K562 (cell line): Measurements from ENCODE around the gene CD79A. TPM values are rescaled to one million over a fixed set of nuclear protein-coding genes. Genes with fewer than 3 reads are reported as not detected.

ENCODE experiments used
- ARNT ChIP-seq, 2 experiments: fragments of 450-650 bp; IDR thresholded peaks; 2 replicates each; pipeline ENCODE4 v1.6.1; 2016; ENCODE audit warnings: mild to moderate bottlenecking in 1 of 2
- CREM ChIP-seq: IDR thresholded peaks from 2 replicates; pipeline ENCODE4 v1.6.1; 2014; ENCODE audit warnings: antibody characterized with exemption, low read depth
- ETV1 ChIP-seq: fragments of 450-650 bp; conservative IDR thresholded peaks from 2 replicates; pipeline ENCODE4 v1.6.1; 2016; ENCODE audit warnings: missing genetic modification characterization, control low read depth, low read depth, missing compliant biosample characterization
- FOXJ3 ChIP-seq: sonication (generic); formaldehyde crosslinking; IDR thresholded peaks from 2 replicates; pipeline ENCODE4 v1.4.0; 2020; ENCODE audit warnings: mild to moderate bottlenecking, missing genetic modification reagents
- MYC ChIP-seq, 2 experiments: fragments of 250-450 bp in 1 of 2; sonication (Bioruptor Pico) in 1 of 2; IDR thresholded peaks; 2 replicates each; pipeline versions ENCODE4 v1.5.1 to v1.6.1; 2012 to 2021; ENCODE audit warnings: low read depth in 2 of 2, borderline replicate concordance in 1 of 2, improper control_type of control experiment in 1 of 2, low read length in 1 of 2, mild to moderate bottlenecking in 1 of 2, moderate library complexity in 1 of 2
- NCOR1 ChIP-seq: fragments of 450-650 bp; IDR thresholded peaks from 2 replicates; pipeline ENCODE4 v1.6.1; 2016; ENCODE audit warnings: mild to moderate bottlenecking, moderate library complexity
- NR1H2 ChIP-seq: sonication (generic); formaldehyde crosslinking; IDR thresholded peaks from 2 replicates; pipeline ENCODE4 v1.4.0; 2020; ENCODE audit warnings: mild to moderate bottlenecking, missing genetic modification reagents
- NRF1 ChIP-seq, 2 experiments: fragments of 450-650 bp; IDR thresholded peaks in 1 of 2; conservative IDR thresholded peaks in 1 of 2; 2 replicates each; pipeline ENCODE4 v1.6.1; 2014; ENCODE audit warnings: mild to moderate bottlenecking in 2 of 2
- SAP30 ChIP-seq: fragments of 200-600 bp; sonication (generic); IDR thresholded peaks from 2 replicates; pipeline ENCODE4 v1.6.1; 2012; ENCODE audit warnings: borderline replicate concordance, low read depth, mild to moderate bottlenecking, moderate library complexity, low read length, control low read depth, inconsistent platforms; ENCODE audit not compliant: insufficient read depth, poor library complexity, severe bottlenecking
- STAG1 ChIP-seq: sonication (generic); formaldehyde crosslinking; IDR thresholded peaks from 2 replicates; pipeline ENCODE4 v1.5.0; 2020; ENCODE audit warnings: missing genetic modification reagents, borderline replicate concordance
- ZKSCAN1 ChIP-seq: fragments of 150-350 bp; IDR thresholded peaks from 2 replicates; pipeline ENCODE4 v1.6.1; 2016; ENCODE audit warnings: low read depth, low read length
- ZNF217 ChIP-seq: sonication (generic); formaldehyde crosslinking; IDR thresholded peaks from 2 replicates; pipeline ENCODE4 v1.8.0; 2022; ENCODE audit warnings: mild to moderate bottlenecking, missing genetic modification reagents
- ZNF696 ChIP-seq: fragments of 250-450 bp; sonication (Bioruptor Pico); conservative IDR thresholded peaks from 2 replicates; pipeline ENCODE4 v1.4.0; 2020; ENCODE audit warnings: mild to moderate bottlenecking, moderate library complexity
- ZNF717 ChIP-seq: fragments of 250-450 bp; sonication (Bioruptor Pico); IDR thresholded peaks from 2 replicates; pipeline ENCODE4 v1.5.0; 2021
- polyA plus RNA-seq, 8 experiments: library from polyadenylated mRNA; depleted of rRNA in 4 of 8; stranded (reverse) in 5 of 8; unstranded in 3 of 8; fragments of >200 nt; fragmentation: Nextera tagmentation in 2 of 8; fragmentation: Illumina TruSeq in 1 of 8; extraction: Ambion mirVana in 2 of 8; extraction: Trizol in 1 of 8; gene quantifications; 2 replicates each; pipeline versions ENCODE4 v1.2.1 to v1.2.3, GENCODE V29; 2011 to 2014; ENCODE audit warnings: inconsistent platforms in 1 of 8, missing spikeins in 1 of 8
- total RNA-seq, 7 experiments: library from RNA; depleted of rRNA in 6 of 7; stranded (reverse); fragments of >200 nt in 6 of 7; fragmentation: Illumina TruSeq in 2 of 7; extraction: Trizol in 2 of 7; gene quantifications; 2 replicates each; pipeline versions ENCODE4 v1.2.1 to v1.2.3, GENCODE V29; 2011 to 2021; ENCODE audit warnings: low replicate concordance in 1 of 7
- TF ChIP-seq, protein P1 (sequence below): fragments of 200-400 bp; formaldehyde crosslinking; IDR thresholded peaks from 2 replicates; pipeline ENCODE4 v1.6.1; 2017; ENCODE audit warnings: mild to moderate bottlenecking, low read depth, low read length, moderate library complexity
- TF ChIP-seq, protein P2 (sequence below): sonication (generic); formaldehyde crosslinking; IDR thresholded peaks from 2 replicates; pipeline ENCODE4 v1.8.0; 2023; ENCODE audit warnings: mild to moderate bottlenecking, missing genetic modification reagents
- TF ChIP-seq, protein P3 (sequence below): sonication (generic); formaldehyde crosslinking; IDR thresholded peaks from 2 replicates; pipeline ENCODE4 v1.8.0; 2022; ENCODE audit warnings: mild to moderate bottlenecking, missing genetic modification reagents, borderline replicate concordance
- TF ChIP-seq, protein P4 (sequence below): fragments of 250-450 bp; sonication (Bioruptor Pico); IDR thresholded peaks from 2 replicates; pipeline ENCODE4 v1.8.0; 2021; ENCODE audit warnings: moderate library complexity, mild to moderate bottlenecking, inconsistent platforms

CD79A gene
- total and polyA plus RNA-seq, 9 of the 15 experiments (the other 6 are each of a cell fraction or from before 2014, with no cell fraction given), result 0.04 to 0.72 (median 0.17) TPM; not detected in 3

DNA sequence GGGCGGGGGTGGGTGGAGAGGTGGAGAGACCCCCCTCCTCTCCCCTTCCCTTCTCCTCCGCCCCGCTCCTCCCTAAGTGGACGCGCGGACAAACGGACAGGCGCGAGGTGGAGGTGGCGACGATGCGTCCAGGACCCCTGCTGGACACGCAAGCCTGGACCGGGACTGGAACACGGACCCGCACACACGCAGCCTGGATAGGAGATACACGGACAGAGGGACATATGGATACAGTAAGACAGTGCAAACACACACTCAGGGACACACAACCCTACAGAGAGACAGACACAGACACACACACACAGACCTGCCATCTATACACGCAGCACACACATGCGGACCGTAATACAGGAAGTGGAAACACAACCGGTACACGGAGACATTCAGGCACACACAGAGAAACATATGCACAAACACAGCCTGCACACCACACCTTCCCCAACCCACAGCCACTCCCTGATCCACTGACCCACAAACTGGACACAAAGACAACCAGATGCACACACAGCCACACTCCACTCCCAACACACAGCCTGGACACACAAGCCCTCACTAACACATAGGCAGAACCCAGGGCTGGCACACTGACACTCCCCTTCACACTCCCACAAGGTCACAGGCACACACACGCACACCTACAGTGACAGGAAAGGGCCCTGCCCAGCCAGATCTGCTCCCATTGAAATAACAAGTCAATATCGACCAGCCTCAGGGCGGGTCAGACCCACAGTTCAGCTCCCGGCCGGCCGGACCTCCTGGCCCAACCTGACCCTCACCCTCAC, 51.9 kb downstream of the CD79A start (continued):
- TF ChIP-seq, protein P1, sequence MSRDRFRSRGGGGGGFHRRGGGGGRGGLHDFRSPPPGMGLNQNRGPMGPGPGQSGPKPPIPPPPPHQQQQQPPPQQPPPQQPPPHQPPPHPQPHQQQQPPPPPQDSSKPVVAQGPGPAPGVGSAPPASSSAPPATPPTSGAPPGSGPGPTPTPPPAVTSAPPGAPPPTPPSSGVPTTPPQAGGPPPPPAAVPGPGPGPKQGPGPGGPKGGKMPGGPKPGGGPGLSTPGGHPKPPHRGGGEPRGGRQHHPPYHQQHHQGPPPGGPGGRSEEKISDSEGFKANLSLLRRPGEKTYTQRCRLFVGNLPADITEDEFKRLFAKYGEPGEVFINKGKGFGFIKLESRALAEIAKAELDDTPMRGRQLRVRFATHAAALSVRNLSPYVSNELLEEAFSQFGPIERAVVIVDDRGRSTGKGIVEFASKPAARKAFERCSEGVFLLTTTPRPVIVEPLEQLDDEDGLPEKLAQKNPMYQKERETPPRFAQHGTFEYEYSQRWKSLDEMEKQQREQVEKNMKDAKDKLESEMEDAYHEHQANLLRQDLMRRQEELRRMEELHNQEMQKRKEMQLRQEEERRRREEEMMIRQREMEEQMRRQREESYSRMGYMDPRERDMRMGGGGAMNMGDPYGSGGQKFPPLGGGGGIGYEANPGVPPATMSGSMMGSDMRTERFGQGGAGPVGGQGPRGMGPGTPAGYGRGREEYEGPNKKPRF, result no peak
- peak; percentile 52; the same call in 1 of the 2 replicates for TF ChIP-seq ZNF717 (CRISPR knock-in tag)
- TF ChIP-seq ETV1, result peak; percentile 37; the same call in 1 of the 2 replicates
- TF ChIP-seq ARNT (IDR thresholded peaks at IDR 0.05), result peak in 1 of 2 experiments; percentile 63; a peak in 2 of 4 replicates
- TF ChIP-seq, protein P2, sequence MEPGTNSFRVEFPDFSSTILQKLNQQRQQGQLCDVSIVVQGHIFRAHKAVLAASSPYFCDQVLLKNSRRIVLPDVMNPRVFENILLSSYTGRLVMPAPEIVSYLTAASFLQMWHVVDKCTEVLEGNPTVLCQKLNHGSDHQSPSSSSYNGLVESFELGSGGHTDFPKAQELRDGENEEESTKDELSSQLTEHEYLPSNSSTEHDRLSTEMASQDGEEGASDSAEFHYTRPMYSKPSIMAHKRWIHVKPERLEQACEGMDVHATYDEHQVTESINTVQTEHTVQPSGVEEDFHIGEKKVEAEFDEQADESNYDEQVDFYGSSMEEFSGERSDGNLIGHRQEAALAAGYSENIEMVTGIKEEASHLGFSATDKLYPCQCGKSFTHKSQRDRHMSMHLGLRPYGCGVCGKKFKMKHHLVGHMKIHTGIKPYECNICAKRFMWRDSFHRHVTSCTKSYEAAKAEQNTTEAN (CRISPR knock-in tag), result 0 out of 2 replicates have a peak, but pooled peaks have one; percentile 77
- TF ChIP-seq NR1H2 (CRISPR knock-in tag), result no peak
- no peak for TF ChIP-seq ZNF696 (CRISPR knock-in tag)
- 0 out of 2 replicates have a peak, but pooled peaks have one; percentile 35 for TF ChIP-seq NCOR1
- TF ChIP-seq, protein P3, sequence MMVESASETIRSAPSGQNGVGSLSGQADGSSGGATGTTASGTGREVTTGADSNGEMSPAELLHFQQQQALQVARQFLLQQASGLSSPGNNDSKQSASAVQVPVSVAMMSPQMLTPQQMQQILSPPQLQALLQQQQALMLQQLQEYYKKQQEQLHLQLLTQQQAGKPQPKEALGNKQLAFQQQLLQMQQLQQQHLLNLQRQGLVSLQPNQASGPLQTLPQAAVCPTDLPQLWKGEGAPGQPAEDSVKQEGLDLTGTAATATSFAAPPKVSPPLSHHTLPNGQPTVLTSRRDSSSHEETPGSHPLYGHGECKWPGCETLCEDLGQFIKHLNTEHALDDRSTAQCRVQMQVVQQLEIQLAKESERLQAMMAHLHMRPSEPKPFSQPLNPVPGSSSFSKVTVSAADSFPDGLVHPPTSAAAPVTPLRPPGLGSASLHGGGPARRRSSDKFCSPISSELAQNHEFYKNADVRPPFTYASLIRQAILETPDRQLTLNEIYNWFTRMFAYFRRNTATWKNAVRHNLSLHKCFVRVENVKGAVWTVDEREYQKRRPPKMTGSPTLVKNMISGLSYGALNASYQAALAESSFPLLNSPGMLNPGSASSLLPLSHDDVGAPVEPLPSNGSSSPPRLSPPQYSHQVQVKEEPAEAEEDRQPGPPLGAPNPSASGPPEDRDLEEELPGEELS, result 0 out of 2 replicates have a peak, but pooled peaks have one; percentile 50
- peak; percentile 38; the same call in 1 of the 2 replicates for TF ChIP-seq MYC (IDR thresholded peaks at IDR 0.05; ENCODE audit: low read depth, low read length)
- TF ChIP-seq MYC (CRISPR knock-in tag; IDR thresholded peaks at IDR 0.05; ENCODE audit: borderline replicate concordance, low read depth), result no peak
- no peak for TF ChIP-seq ZKSCAN1
- TF ChIP-seq STAG1 (CRISPR knock-in tag), result no peak
- TF ChIP-seq NRF1 (conservative IDR thresholded peaks at IDR 0.05 in 1 of 2, IDR thresholded peaks at IDR 0.05 in 1 of 2), result peak; percentile 31 to 54; a peak in 1 of 4 replicates
- TF ChIP-seq, protein P4, sequence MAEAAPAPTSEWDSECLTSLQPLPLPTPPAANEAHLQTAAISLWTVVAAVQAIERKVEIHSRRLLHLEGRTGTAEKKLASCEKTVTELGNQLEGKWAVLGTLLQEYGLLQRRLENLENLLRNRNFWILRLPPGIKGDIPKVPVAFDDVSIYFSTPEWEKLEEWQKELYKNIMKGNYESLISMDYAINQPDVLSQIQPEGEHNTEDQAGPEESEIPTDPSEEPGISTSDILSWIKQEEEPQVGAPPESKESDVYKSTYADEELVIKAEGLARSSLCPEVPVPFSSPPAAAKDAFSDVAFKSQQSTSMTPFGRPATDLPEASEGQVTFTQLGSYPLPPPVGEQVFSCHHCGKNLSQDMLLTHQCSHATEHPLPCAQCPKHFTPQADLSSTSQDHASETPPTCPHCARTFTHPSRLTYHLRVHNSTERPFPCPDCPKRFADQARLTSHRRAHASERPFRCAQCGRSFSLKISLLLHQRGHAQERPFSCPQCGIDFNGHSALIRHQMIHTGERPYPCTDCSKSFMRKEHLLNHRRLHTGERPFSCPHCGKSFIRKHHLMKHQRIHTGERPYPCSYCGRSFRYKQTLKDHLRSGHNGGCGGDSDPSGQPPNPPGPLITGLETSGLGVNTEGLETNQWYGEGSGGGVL (CRISPR knock-in tag), result no peak
- peak; percentile 35; the same call in 1 of the 2 replicates for TF ChIP-seq CREM
- TF ChIP-seq SAP30, result peak; percentile 58
- no peak for TF ChIP-seq FOXJ3 (CRISPR knock-in tag)
- TF ChIP-seq ZNF217 (CRISPR knock-in tag), result no peak
